ENCODE measurements around the gene PHF2.

Gene PHF2

DNA sequence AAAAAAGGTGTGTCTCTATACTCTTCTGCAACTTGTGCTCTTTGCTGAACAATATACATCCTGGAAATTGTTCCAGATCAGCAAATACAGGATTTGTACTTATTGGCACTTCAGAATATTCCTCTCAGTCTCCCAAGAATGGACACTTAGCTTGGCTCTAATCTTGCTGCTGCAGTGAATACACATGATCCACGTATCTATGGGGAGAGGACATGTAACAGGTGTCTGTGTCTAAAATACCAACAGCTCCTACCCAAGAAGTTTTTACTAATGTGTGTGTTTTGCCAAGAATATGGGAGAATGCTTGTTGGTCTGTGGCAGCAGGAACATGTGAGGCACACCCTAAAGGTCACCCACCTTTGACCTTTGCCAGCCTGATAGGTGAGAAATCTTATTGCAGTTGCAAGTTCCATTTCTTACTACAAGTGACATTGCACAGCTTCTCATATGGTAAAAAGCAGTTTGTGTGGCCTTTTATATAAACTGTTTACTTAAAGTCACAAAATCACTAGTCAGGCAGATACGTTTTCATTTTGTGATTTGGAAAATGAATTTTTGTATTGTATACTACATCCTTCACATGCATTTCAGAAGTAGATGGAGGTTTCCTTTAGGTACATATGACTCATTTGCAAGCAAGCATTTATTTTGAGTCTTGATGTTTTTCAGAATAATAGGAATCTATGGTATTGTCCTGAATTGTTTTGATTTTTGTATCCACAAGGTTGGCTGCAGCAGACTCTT lies 35.8 kb downstream of the PHF2 start:
- no peak for DNase-seq (ENCODE audit: extremely low read depth, low read depth)
- TF ChIP-seq, protein P1, sequence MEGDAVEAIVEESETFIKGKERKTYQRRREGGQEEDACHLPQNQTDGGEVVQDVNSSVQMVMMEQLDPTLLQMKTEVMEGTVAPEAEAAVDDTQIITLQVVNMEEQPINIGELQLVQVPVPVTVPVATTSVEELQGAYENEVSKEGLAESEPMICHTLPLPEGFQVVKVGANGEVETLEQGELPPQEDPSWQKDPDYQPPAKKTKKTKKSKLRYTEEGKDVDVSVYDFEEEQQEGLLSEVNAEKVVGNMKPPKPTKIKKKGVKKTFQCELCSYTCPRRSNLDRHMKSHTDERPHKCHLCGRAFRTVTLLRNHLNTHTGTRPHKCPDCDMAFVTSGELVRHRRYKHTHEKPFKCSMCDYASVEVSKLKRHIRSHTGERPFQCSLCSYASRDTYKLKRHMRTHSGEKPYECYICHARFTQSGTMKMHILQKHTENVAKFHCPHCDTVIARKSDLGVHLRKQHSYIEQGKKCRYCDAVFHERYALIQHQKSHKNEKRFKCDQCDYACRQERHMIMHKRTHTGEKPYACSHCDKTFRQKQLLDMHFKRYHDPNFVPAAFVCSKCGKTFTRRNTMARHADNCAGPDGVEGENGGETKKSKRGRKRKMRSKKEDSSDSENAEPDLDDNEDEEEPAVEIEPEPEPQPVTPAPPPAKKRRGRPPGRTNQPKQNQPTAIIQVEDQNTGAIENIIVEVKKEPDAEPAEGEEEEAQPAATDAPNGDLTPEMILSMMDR (IDR thresholded peaks at IDR 0.05; ENCODE audit: low read depth, low read length): no peak

- DNase-seq (ENCODE audit: extremely low read depth, low read depth): no peak
- TF ChIP-seq, protein P1 (IDR thresholded peaks at IDR 0.05; ENCODE audit: low read depth, low read length): no peak
Measured at GRCh38 chr9:93612796-93613154, 36.4 kb downstream of the PHF2 start.

DNA sequence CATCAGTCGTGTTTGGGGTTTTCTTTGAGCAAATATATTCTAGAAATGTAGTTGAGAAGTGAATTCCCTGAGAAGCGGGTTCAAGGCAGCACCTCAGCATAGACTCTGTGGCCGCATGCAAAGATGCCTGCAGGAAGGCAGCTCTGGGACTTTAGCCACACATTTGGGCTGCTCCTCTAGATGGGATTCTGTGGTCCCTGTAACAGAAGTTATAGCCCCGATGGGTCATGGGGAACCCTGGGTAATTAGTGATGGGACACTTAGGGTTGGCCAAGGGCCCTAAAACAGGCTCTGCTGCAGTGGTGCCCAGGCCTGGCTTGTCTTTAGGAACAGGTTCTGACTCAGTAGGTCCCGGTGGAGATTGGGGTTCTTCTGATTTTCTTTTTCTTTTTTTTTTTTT lies 36.8 kb downstream of the PHF2 start:
- TF ChIP-seq, protein P1 (IDR thresholded peaks at IDR 0.05; ENCODE audit: low read depth, low read length): no peak
- DNase-seq (ENCODE audit: extremely low read depth, low read depth): no peak

GRCh38 chr9:93613791-93614190 lies 37.4 kb downstream of the PHF2 start:
- TF ChIP-seq, protein P1 (IDR thresholded peaks at IDR 0.05; ENCODE audit: low read depth, low read length): no peak
- no peak for DNase-seq (ENCODE audit: extremely low read depth, low read depth)

- TF ChIP-seq, protein P1 (IDR thresholded peaks at IDR 0.05; ENCODE audit: low read depth, low read length): no peak
- DNase-seq (ENCODE audit: extremely low read depth, low read depth): no peak
Measured at GRCh38 chr9:93614830-93615468, 38.6 kb downstream of the PHF2 start.

- TF ChIP-seq, protein P1 (IDR thresholded peaks at IDR 0.05; ENCODE audit: low read depth, low read length): no peak
- DNase-seq (ENCODE audit: extremely low read depth, low read depth): no peak
Measured at GRCh38 chr9:93616044-93616443, 39.7 kb downstream of the PHF2 start.

DNA sequence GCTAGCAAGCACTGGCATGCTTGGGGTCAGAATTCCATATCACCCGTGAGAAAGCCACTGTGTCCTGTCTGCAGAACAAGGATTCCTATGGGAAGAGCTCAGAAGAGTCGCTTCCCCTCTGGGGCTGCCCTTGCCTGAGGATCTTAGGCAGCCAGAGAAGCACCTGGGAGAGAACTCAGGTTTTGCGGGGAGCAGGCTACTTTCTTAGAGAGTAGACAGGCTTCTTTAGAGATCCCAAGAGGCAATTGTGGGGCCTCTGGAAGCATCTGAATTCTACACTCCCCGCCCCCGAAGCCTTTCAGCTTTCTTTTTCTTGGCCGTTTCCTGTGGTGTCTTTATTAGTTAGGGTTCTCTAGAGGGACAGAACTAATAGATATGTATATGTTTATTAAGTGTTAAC lies 40.9 kb downstream of the PHF2 start:
- DNase-seq (ENCODE audit: extremely low read depth, low read depth): no peak
- TF ChIP-seq, protein P1 (IDR thresholded peaks at IDR 0.05; ENCODE audit: low read depth, low read length): no peak

Data from AG09319 (cell line).